Measurements from ENCODE around the gene CFAP410.

- TF ChIP-seq CTCF (IDR thresholded peaks at IDR 0.05): no peak
- no peak for TF ChIP-seq POLR2A (IDR thresholded peaks at IDR 0.05)
- TF ChIP-seq POLR2AphosphoS5 (IDR thresholded peaks at IDR 0.05; ENCODE audit: insufficient read depth in 1 of 2, low read depth in 1 of 2): no peak
Observed at GRCh38 chr21:44296103-44296519, 43.1 kb downstream of the CFAP410 start.

Measured in vagina (tissue), 2 donors.